Fibroblast of lung (primary cell): ENCODE measurements around the gene SORBS1.

Experiments
- CTCF ChIP-seq, 2 donors: IDR thresholded peaks in 1 of 2; conservative IDR thresholded peaks in 1 of 2; 1 replicate in 1 of 2; 2 replicates in 1 of 2; pipeline ENCODE4 v1.5.1; 2011 to 2012; ENCODE audit warnings: low read length in 2 of 2, control low read depth in 1 of 2, inconsistent platforms in 1 of 2, low read depth in 1 of 2, mild to moderate bottlenecking in 1 of 2
- EZH2 ChIP-seq: IDR thresholded peaks from 2 replicates; pipeline ENCODE4 v1.5.1; 2012; ENCODE audit warnings: low read length, control low read depth, mild to moderate bottlenecking; ENCODE audit errors: missing control alignments

- TF ChIP-seq CTCF (conservative IDR thresholded peaks at IDR 0.05 in 1 of 2, IDR thresholded peaks at IDR 0.05 in 1 of 2; ENCODE audit: low read depth in 1 of 2, low read length in 2 of 2): no peak
- no peak for TF ChIP-seq EZH2
Measured at GRCh38 chr10:95475003-95475383, 86.2 kb downstream of the SORBS1 start.
